WI38 (cell line): ENCODE data around the gene SLC36A1.

ENCODE experiments used
- H3K4me3 ChIP-seq: 2 replicates; pipeline ENCODE4 v1.5.1; 2011; ENCODE audit warnings: low read depth, mild to moderate bottlenecking, control low read depth, low read length
- TF ChIP-seq, protein P1 (sequence below): IDR thresholded peaks from 2 replicates; pipeline ENCODE4 v1.5.1; 2012; ENCODE audit warnings: low read depth, mild to moderate bottlenecking, control low read depth, low read length

SLC36A1 gene

DNA sequence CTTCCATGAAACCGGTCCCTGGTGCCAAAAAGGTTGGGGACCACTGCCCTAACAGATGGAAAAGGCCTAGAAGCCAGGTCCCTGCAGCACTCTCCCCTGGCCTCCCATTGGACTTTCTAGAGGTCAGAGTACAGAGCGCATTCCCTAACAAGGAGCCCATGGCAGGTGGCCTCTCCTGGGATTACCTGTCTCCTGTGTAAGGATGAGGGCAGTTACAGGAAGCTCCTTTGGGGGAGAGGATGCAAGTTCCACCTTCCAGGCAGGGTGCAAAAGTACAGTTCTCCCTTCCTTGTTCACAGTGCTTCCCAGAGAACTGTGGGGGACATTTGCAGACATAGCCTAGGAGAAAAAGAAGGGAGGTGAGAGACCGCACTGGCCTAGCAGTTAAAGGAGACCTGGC lies 62.4 kb downstream of the SLC36A1 start:
- TF ChIP-seq, protein P1, sequence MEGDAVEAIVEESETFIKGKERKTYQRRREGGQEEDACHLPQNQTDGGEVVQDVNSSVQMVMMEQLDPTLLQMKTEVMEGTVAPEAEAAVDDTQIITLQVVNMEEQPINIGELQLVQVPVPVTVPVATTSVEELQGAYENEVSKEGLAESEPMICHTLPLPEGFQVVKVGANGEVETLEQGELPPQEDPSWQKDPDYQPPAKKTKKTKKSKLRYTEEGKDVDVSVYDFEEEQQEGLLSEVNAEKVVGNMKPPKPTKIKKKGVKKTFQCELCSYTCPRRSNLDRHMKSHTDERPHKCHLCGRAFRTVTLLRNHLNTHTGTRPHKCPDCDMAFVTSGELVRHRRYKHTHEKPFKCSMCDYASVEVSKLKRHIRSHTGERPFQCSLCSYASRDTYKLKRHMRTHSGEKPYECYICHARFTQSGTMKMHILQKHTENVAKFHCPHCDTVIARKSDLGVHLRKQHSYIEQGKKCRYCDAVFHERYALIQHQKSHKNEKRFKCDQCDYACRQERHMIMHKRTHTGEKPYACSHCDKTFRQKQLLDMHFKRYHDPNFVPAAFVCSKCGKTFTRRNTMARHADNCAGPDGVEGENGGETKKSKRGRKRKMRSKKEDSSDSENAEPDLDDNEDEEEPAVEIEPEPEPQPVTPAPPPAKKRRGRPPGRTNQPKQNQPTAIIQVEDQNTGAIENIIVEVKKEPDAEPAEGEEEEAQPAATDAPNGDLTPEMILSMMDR: no peak
- H3K4me3 ChIP-seq: no peak overlapping the region

DNA sequence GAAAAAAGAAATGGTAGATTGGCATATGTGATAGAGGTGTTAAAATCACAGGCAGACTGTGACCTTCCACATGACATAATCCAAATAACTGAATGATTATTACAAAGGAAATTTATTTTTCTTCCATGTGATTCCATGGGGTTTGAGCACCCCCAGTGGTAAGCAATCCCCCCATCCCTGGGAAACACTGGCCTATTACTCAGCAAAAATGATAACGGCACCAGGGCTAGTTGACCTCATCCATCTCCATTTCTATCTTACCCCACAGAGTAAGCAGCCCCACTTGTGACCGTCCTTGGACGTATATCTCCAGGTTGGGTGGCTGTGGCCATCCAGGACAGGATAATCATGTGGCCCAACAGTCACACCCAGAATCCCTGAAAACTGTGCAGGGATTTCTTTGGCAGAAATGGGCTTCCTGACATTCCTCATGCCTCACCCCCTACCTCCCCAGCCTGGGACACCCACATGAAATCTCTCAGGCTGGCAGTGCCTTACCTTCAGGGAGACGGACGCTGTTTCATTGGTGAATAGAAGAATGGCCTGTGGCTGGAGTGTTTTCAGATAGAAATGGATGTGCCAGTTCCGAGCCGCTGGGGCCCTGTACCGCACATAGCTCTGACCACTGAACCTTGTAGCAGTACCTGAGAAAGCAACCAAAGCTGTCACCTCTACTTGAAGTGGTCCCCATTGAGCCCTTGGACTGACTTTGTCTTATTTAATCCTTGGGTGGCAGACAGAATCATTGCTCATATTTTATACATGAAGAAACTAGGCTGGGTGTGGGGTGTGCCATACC lies 69.9 kb downstream of the SLC36A1 start:
- H3K4me3 ChIP-seq: no peak overlapping the region
- TF ChIP-seq, protein P1: no peak

DNA sequence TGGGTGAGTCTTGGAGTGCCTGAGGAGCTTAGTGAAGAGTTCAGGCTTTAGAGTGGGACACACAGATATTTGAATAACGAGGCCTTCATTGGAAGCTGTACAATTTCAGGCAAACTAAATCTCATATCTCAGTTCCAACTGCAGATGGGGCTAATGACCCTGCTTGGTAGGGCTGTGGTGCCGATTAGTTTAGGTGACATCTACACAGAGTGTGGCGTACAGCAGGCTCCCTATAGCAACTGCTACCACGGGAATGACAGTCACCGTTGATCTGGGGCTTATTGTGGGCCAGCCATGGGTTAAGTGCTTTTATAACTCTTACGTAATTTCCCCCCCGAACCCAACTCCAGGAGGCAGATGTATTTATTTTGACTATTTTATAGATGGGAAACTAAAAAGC lies 72.9 kb downstream of the SLC36A1 start:
- H3K4me3 ChIP-seq: no peak overlapping the region
- TF ChIP-seq, protein P1: no peak

DNA sequence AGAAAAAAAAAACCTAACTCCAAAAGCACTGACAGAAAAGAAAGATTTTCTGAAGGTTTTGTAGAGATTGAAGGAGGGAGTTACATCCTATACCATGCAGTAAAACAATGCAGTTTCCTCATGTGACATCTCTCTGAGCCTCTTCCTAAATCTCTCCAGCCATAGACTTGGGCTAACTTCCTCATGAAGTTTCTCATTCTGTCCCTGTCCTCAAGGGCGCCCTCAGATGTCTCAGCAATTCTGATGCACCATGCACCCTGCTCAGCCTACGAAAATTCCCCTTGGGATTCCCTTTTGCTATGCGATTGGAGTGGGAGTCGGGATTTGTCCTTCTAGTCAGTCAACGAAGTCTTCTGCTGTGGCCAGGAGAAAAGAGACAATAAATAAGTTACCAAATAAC lies 74.8 kb downstream of the SLC36A1 start:
- TF ChIP-seq, protein P1: no peak
- no peak overlapping the region for H3K4me3 ChIP-seq

- TF ChIP-seq, protein P1: peak; percentile 79
These were observed 75.9 kb downstream of the SLC36A1 start for GRCh38 chr5:151523335-151523734.

GRCh38 chr5:151528153-151528552 lies 80.8 kb downstream of the SLC36A1 start:
- H3K4me3 ChIP-seq: no peak overlapping the region
- TF ChIP-seq, protein P1: no peak

More at GRCh38 chr5:151523335-151523734, 75.9 kb downstream of the SLC36A1 start:
- H3K4me3 ChIP-seq: no peak overlapping the region

DNA sequence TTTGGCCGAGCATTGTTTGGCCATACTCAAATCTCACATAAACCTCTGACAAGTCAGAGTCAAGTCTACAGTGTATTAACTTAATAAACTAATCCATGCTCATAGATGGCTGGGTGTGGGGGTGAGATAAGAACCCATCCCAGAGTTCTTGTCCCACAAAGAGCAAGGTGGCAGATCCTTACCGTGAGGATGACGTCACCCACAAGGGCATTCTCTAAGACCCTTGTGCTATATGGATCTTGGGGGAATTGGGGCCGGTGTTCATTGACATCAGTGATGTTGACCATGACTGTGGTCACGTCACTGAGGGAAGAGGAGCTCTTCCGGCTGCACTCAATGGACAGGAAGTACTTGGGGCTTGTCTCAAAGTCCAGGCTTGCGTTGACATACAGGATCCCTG lies 81.6 kb downstream of the SLC36A1 start:
- TF ChIP-seq, protein P1: no peak
- H3K4me3 ChIP-seq: no peak overlapping the region
